Smooth muscle cell (in vitro differentiated cells): ENCODE results near the gene MIER1. TPM values are rescaled to one million over a fixed set of nuclear protein-coding genes. Genes with fewer than 3 reads are reported as not detected.

Source experiments
- DNase-seq: peaks from one replicate; lab custom pipeline; 2025; ENCODE audit not compliant: unreplicated experiment; lab: John Stamatoyannopoulos, UW
- H2AFZ ChIP-seq: fragments of 200-600 bp; sonication (generic); 2 replicates; pipeline ENCODE4 v1.6.0; 2016; ENCODE audit warnings: antibody characterized with exemption, low read depth, mild to moderate bottlenecking
- H3F3A ChIP-seq: fragments of 200-600 bp; sonication (generic); 2 replicates; pipeline ENCODE4 v1.6.0; 2017; ENCODE audit warnings: antibody characterized with exemption, low read depth
- H3K27ac ChIP-seq: fragments of 200-600 bp; sonication (generic); 2 replicates; pipeline ENCODE4 v1.5.1; 2016; ENCODE audit warnings: low read depth, mild to moderate bottlenecking
- H3K27me3 ChIP-seq: fragments of 200-600 bp; sonication (generic); 2 replicates; pipeline ENCODE4 v1.6.1; 2016; ENCODE audit warnings: low read depth, mild to moderate bottlenecking
- H3K36me3 ChIP-seq: fragments of 200-600 bp; sonication (generic); 2 replicates; pipeline ENCODE4 v1.5.1; 2016; ENCODE audit warnings: low read depth
- H3K4me1 ChIP-seq: fragments of 200-600 bp; sonication (generic); 2 replicates; pipeline ENCODE4 v1.5.1; 2016; ENCODE audit warnings: low read depth
- H3K4me2 ChIP-seq: fragments of 200-600 bp; sonication (generic); 2 replicates; pipeline ENCODE4 v1.6.0; 2016; ENCODE audit warnings: mild to moderate bottlenecking
- H3K4me3 ChIP-seq: fragments of 200-600 bp; sonication (generic); 2 replicates; pipeline ENCODE4 v1.5.1; 2016; ENCODE audit warnings: mild to moderate bottlenecking
- H3K79me2 ChIP-seq: fragments of 200-600 bp; sonication (generic); 2 replicates; pipeline ENCODE4 v1.6.0; 2016; ENCODE audit warnings: low read depth, mild to moderate bottlenecking
- H3K9ac ChIP-seq: fragments of 200-600 bp; sonication (generic); 2 replicates; pipeline ENCODE4 v1.6.0; 2016; ENCODE audit warnings: low read depth
- H3K9me3 ChIP-seq: fragments of 200-600 bp; sonication (generic); replicated peaks from 2 replicates; pipeline ENCODE4 v1.5.1; 2016; ENCODE audit warnings: low read depth
- H4K20me1 ChIP-seq: fragments of 200-600 bp; sonication (generic); 2 replicates; pipeline ENCODE4 v1.6.0; 2016; ENCODE audit warnings: low read depth
- CTCF ChIP-seq: fragments of 200-600 bp; sonication (generic); IDR thresholded peaks from 2 replicates; pipeline ENCODE4 v1.5.1; 2017; ENCODE audit warnings: borderline replicate concordance, mild to moderate bottlenecking, antibody characterized with exemption; ENCODE audit not compliant: insufficient read depth, poor library complexity, severe bottlenecking
- WGBS: methylation state at CpG from one replicate; pipeline ENCODE4 v1.1.7; 2016; ENCODE audit warnings: low lambda C conversion rate; 5-methylcytosine and 5-hydroxymethylcytosine counted together
- polyA plus RNA-seq: library from polyadenylated mRNA; unstranded; fragments of >200 nt; fragmentation: Nextera tagmentation; extraction: Ambion mirVana; gene quantifications from 2 replicates; pipeline ENCODE4 v1.2.1, GENCODE V29; 2016
- total RNA-seq: library from RNA; depleted of rRNA; stranded (reverse); fragments of >200 nt; gene quantifications from 2 replicates; pipeline ENCODE4 v1.2.3, GENCODE V29; 2014

MIER1 gene
- total and polyA plus RNA-seq, 2 experiments from 2014 or later, result 17.4 to 36.1 TPM

GRCh38 chr1:67004176-67004575, 79.4 kb downstream of the MIER1 start:
- 50% methylated on average over 1 of the region's 1 CpG for WGBS
- no peak overlapping the region for H3K9ac ChIP-seq
- DNase-seq, result no peak

GRCh38 chr1:67005068-67005467, 80.3 kb downstream of the MIER1 start:
- no peak overlapping the region for H3K27ac ChIP-seq
- H4K20me1 ChIP-seq, result peaks cover 3% of the 10 kb centered on the region
- H3K9me3 ChIP-seq, result no peaks in the 10 kb centered on the region
- peaks cover 4% of the 10 kb centered on the region for H3K4me1 ChIP-seq
- no peak for DNase-seq
- peaks cover 15% of the 10 kb centered on the region for H3F3A ChIP-seq
- TF ChIP-seq CTCF, result no peak
- WGBS, result 83% methylated on average over 8 of the region's 8 CpGs
- no peak overlapping the region for H3K4me2 ChIP-seq
- H3K27me3 ChIP-seq, result no peaks in the 10 kb centered on the region
- H3K79me2 ChIP-seq, result peaks cover 9% of the 10 kb centered on the region
- H3K36me3 ChIP-seq, result peaks cover 9% of the 10 kb centered on the region
- H3K4me3 ChIP-seq, result no peak overlapping the region
- no peak overlapping the region for H2AFZ ChIP-seq
- no peak overlapping the region for H3K9ac ChIP-seq

More at GRCh38 chr1:67004176-67004575, 79.4 kb downstream of the MIER1 start:
- H3F3A ChIP-seq, result peaks cover 15% of the 10 kb centered on the region
- peaks cover 9% of the 10 kb centered on the region for H3K79me2 ChIP-seq
- no peak overlapping the region for H3K4me3 ChIP-seq
- H3K27ac ChIP-seq, result no peak overlapping the region
- no peak overlapping the region for H2AFZ ChIP-seq
- H4K20me1 ChIP-seq, result peaks cover 1% of the 10 kb centered on the region
- no peak for TF ChIP-seq CTCF
- H3K36me3 ChIP-seq, result peaks cover 7% of the 10 kb centered on the region
- no peaks in the 10 kb centered on the region for H3K9me3 ChIP-seq
- peaks cover 4% of the 10 kb centered on the region for H3K4me1 ChIP-seq
- H3K27me3 ChIP-seq, result no peaks in the 10 kb centered on the region
- no peak overlapping the region for H3K4me2 ChIP-seq

- Histone ChIP-seq H3K27ac (no peak overlapping the region), H3K9me3 (no peaks in the 10 kb centered on the region), H2AFZ (no peak overlapping the region), H3K79me2 (peaks cover 31% of the 10 kb centered on the region), H3K4me2 (no peak overlapping the region), H3F3A (no peaks in the 10 kb centered on the region), H3K4me3 (no peak overlapping the region), H4K20me1 (peaks cover 3% of the 10 kb centered on the region), H3K4me1 (no peaks in the 10 kb centered on the region), H3K27me3 (no peaks in the 10 kb centered on the region), H3K9ac (no peak overlapping the region), H3K36me3 (peaks cover 8% of the 10 kb centered on the region)
- 100% methylated on average over 3 of the region's 3 CpGs for WGBS
- no peak for TF ChIP-seq CTCF
- no peak for DNase-seq
These were observed 85.0 kb downstream of the MIER1 start for GRCh38 chr1:67009792-67010191.

- H3K4me3 ChIP-seq, result no peak overlapping the region
- no peak for DNase-seq
- peaks cover 8% of the 10 kb centered on the region for H3K36me3 ChIP-seq
These were observed 88.8 kb downstream of the MIER1 start for GRCh38 chr1:67013573-67013972.

More at GRCh38 chr1:67013573-67013972, 88.8 kb downstream of the MIER1 start:
- peak overlapping the region; percentile 46 for H3K27ac ChIP-seq
- peaks cover 36% of the 10 kb centered on the region for H3K79me2 ChIP-seq
- no peak for TF ChIP-seq CTCF
- peaks cover 12% of the 10 kb centered on the region for H3F3A ChIP-seq
- WGBS, result 28% methylated on average over 2 of the region's 2 CpGs
- H3K9me3 ChIP-seq, result no peaks in the 10 kb centered on the region
- H3K4me1 ChIP-seq, result peaks cover 11% of the 10 kb centered on the region
- H3K27me3 ChIP-seq, result no peaks in the 10 kb centered on the region
- no peak overlapping the region for H3K4me2 ChIP-seq
- no peak overlapping the region for H2AFZ ChIP-seq
- H4K20me1 ChIP-seq, result peaks cover 3% of the 10 kb centered on the region
- H3K9ac ChIP-seq, result no peak overlapping the region
